OCI-LY1 (cell line): Measurements from ENCODE around the gene GAPVD1.

ENCODE experiments used
- EZH2 ChIP-seq: fragments of 200-600 bp; sonication (generic), shearing (Covaris generic); IDR thresholded peaks from 2 replicates; pipeline ENCODE4 v1.8.0; 2017; ENCODE audit warnings: borderline replicate concordance, mixed run types, mild to moderate bottlenecking, antibody characterized with exemption, low read length, moderate library complexity, mixed read lengths
- TF ChIP-seq, protein P1 (sequence below): fragments of 200-600 bp; sonication (generic), shearing (Covaris generic); IDR thresholded peaks from 2 replicates; pipeline ENCODE4 v1.5.1; 2017; ENCODE audit warnings: mild to moderate bottlenecking, antibody characterized with exemption, low read length, moderate library complexity, mixed read lengths

- TF ChIP-seq, protein P1, sequence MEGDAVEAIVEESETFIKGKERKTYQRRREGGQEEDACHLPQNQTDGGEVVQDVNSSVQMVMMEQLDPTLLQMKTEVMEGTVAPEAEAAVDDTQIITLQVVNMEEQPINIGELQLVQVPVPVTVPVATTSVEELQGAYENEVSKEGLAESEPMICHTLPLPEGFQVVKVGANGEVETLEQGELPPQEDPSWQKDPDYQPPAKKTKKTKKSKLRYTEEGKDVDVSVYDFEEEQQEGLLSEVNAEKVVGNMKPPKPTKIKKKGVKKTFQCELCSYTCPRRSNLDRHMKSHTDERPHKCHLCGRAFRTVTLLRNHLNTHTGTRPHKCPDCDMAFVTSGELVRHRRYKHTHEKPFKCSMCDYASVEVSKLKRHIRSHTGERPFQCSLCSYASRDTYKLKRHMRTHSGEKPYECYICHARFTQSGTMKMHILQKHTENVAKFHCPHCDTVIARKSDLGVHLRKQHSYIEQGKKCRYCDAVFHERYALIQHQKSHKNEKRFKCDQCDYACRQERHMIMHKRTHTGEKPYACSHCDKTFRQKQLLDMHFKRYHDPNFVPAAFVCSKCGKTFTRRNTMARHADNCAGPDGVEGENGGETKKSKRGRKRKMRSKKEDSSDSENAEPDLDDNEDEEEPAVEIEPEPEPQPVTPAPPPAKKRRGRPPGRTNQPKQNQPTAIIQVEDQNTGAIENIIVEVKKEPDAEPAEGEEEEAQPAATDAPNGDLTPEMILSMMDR: no peak
- no peak for TF ChIP-seq EZH2
Observed at GRCh38 chr9:125398243-125398642, 136.6 kb downstream of the GAPVD1 start.
